ENCODE data around the gene AMHR2. TPM values are rescaled to one million over a fixed set of nuclear protein-coding genes. Genes with fewer than 3 reads are reported as not detected.

AMHR2 gene
- total RNA-seq: not detected in 2 replicates

DNA sequence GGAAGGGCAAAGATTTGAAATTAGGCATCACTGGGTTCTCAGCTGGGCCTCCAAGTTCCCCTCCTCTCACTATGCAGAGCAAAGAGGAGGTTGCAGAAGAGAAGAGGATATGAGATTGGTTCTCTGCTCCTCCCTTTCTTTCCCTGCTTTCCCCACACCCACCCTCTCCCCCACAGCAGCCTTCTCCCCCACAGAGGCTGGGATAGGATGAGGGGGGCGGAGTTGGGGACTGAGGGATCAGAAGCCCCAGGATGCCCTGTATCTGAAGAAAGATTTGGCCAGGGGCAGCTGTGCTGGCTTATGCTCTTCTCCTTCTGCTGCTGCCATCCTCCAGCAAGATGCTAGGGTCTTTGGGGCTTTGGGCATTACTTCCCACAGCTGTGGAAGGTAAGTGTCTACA is at the start of gene AMHR2:
AMHR2 (plus strand) TSS at position 259 of the 400 bp plus-strand sequence; CDS start at position 339, 80 bp downstream.

DNA sequence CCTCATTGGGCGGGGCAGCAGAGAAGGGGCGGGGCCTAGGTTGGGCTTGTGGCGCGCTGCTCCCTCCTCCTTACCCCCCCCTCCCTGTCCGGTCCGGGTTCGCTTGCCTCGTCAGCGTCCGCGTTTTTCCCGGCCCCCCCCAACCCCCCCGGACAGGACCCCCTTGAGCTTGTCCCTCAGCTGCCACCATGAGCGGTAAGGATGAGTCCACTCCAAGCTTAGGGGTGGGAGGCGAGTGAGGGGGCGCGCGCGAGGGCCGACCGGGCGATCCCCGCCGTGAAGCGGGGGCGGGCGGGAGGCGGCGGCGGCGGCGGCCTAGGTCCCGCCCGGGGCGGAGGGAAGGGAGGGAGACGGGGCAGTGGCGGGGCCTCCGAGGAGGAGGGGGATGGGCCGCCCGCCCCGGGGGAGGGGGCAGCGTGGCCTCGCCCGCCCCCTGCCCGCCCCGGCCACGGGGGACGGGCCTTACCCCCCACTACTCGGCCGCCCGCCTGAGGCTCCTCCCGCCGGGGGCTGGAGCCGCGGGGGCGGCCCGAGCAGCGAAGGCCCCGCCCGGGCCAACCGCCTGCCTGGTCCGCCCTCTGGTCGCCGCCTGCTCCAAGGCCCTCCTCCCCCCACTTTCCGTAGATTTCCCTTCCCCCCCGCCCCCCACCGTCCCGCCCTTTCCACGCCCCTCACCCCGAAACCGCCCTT is 43.4 kb upstream of the AMHR2 start, which contains the start of gene SP1:
SP1 (plus strand) TSS at position 73 of the 690 bp plus-strand sequence; CDS start at position 189, 116 bp downstream.

DNA sequence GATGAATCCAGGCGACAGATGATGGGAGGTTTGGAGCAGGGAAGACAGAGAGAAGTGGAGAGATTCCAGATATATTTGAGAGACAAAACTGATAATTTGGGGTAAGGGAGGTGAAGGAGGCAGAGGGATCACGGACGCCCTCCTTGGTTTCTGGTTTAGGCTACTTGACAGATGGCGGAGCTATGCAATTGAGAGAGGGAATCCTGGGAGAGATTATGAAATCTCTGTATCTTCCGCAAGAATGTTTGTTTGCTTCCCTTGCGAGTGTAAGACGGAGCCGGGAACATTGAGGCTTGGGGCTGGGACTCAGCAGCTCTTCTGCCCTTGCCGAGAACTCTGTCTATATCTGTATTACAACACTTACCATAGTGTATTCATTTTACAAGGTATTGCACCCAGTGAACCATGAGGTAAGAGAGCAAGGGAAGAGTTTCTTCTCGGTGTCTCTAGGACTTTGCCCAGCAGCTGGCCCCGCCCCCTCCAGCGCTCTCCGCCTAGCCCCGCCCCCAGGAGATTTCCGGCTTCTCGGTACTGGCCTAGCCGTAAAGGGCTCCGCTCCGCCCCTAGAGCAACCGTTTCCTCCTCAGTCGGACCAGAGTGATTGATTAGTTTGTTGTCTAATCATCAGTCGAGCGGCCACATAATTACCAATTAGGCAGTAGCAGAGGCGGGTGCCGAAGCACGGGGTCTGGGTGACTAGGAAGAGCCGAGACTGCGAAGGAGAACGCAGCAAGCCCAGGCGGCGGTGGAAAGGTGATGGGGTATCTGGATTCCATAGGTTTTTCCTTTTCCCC is 17.6 kb downstream of the AMHR2 start, which contains the start of gene PRR13:
PRR13 (plus strand) TSS at position 695 of the 794 bp plus-strand sequence. CDS start 981 bp downstream, outside the sequence.

GRCh38 chr12:53451661-53452158 is 28.1 kb downstream of the AMHR2 start, which contains the start of gene PCBP2:
Gene PCBP2, plus strand, starts transcription at chr12:53452102. Its CDS starts 2,699 bp downstream, at chr12:53454801.

Other genes with a start within 250 kb of the AMHR2 start
- 8.9 and 10.7 TPM in 2 replicates for gene ZNF740, start 243.1 kb upstream of the AMHR2 start, total RNA-seq
- gene CSAD, start 242.9 kb upstream of the AMHR2 start, total RNA-seq: 1.5 and 3.4 TPM in 2 replicates
- 3.4 and 9.4 TPM in 2 replicates for gene ITGB7, start 216.6 kb upstream of the AMHR2 start, total RNA-seq
- 35.9 and 65.4 TPM in 2 replicates for gene RARG, start 191.6 kb upstream of the AMHR2 start, total RNA-seq
- 0.64 and 1.4 TPM in 2 replicates for gene ESPL1, start 155.6 kb upstream of the AMHR2 start, total RNA-seq
- gene PFDN5, start 128.3 kb upstream of the AMHR2 start, total RNA-seq: 326 and 408 TPM in 2 replicates
- gene MYG1, start 124.2 kb upstream of the AMHR2 start, total RNA-seq: 34.5 and 43.1 TPM in 2 replicates
- gene AAAS, start 102.2 kb upstream of the AMHR2 start, total RNA-seq: 26.2 and 26.7 TPM in 2 replicates
- not detected in 2 replicates for gene SP7, start 87.5 kb upstream of the AMHR2 start, total RNA-seq
- gene SP1, start 43.7 kb upstream of the AMHR2 start, total RNA-seq: 19.3 and 34.3 TPM in 2 replicates
- 26.7 and 33.9 TPM in 2 replicates for gene PRR13, start 17.9 kb downstream of the AMHR2 start, total RNA-seq
- gene PCBP2, start 28.2 kb downstream of the AMHR2 start, total RNA-seq: 176 and 182 TPM in 2 replicates
- gene MAP3K12, start 75.6 kb downstream of the AMHR2 start, total RNA-seq: 4.7 and 5.3 TPM in 2 replicates
- gene TARBP2, start 77.4 kb downstream of the AMHR2 start, total RNA-seq: 37.9 and 39.3 TPM in 2 replicates
- gene NPFF, start 83.6 kb downstream of the AMHR2 start, total RNA-seq: not detected in 2 replicates
- 3.6 and 4.1 TPM in 2 replicates for gene ATF7, start 202.5 kb downstream of the AMHR2 start, total RNA-seq

Measured in tracheal epithelial cell (primary cell).